ENCODE measurements around the gene VCL. TPM values are rescaled to one million over a fixed set of nuclear protein-coding genes. Genes with fewer than 3 reads are reported as not detected.
"Not testable (repeated sequence)": the region's sequence is repeated elsewhere in the genome, so short reads cannot be mapped to it uniquely, and the experiment has no call there.

Gene VCL
- total RNA-seq, 2 experiments from 2014 or later = 18.5 to 19.7 TPM

DNA sequence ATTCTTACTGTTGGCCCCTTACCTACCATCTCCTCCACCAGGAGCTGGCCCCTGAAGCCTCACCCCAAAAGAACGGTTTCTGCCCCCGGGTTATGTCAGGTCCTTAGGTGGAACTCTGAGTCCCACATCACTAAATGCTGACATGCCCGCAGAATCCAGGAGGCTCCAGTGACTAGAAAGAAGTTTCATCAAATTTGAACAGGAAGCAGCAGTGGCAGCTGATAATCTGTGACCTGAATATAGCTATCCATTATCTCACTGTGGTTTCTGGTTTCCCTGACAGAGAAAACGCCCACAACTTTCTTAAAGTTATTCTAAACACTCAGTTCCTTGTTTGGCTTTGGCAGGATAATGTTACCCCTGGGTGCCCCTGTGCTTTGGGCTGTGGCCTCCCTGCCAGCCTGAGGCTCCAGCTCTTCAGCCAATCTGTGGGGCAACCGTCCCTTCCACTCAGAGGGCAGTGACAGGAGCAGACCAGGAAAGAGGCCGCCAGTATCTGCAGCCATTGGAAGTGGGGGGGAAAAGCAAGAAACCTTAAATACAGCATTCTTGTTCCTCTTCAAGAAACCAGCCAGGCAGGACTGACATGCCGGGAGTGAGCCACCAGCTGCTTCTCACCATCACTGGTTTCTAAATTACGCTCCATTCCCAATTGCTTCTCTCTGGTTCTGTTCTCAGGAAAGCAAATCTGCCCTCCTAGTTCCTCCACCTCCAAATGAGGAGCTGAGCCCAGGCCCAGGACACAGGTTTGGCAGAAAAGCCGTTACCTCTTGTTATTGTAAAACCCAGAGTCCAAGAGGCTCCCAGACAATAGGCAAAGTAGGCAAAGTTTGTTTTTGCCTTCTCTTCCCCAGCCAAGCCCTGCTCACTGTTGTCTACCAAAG, 41.2 kb upstream of the VCL start:
- Mint-ChIP-seq H3K4me1 (ENCODE audit: low read depth) (peaks cover 58% of the 10 kb centered on the region), H3K36me3 (ENCODE audit: low read depth) (no peaks in the 10 kb centered on the region), H3K27ac (peak overlapping the region; percentile 92), H3K9me3 (no peaks in the 10 kb centered on the region), H3K27me3 (no peaks in the 10 kb centered on the region), H3K4me3 (peak overlapping the region; percentile 69)
- no peaks in the 10 kb centered on the region for H3K36me3 ChIP-seq (ENCODE audit: insufficient read depth, low read length)
- TF ChIP-seq, protein P1, sequence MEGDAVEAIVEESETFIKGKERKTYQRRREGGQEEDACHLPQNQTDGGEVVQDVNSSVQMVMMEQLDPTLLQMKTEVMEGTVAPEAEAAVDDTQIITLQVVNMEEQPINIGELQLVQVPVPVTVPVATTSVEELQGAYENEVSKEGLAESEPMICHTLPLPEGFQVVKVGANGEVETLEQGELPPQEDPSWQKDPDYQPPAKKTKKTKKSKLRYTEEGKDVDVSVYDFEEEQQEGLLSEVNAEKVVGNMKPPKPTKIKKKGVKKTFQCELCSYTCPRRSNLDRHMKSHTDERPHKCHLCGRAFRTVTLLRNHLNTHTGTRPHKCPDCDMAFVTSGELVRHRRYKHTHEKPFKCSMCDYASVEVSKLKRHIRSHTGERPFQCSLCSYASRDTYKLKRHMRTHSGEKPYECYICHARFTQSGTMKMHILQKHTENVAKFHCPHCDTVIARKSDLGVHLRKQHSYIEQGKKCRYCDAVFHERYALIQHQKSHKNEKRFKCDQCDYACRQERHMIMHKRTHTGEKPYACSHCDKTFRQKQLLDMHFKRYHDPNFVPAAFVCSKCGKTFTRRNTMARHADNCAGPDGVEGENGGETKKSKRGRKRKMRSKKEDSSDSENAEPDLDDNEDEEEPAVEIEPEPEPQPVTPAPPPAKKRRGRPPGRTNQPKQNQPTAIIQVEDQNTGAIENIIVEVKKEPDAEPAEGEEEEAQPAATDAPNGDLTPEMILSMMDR (IDR thresholded peaks at IDR 0.05) = no peak
- H3K27me3 ChIP-seq (ENCODE audit: control insufficient read depth in 1 of 2, insufficient read depth in 2 of 2, low read length in 2 of 2) = no peaks in the 10 kb centered on the region
- DNase-seq = peak in 6 of 14 experiments; percentile 12 to 91 (median 54)
- POLR2A ChIA-PET = interaction anchor here (0.6 to 2.7 kb wide), 20 partner anchors 10 to 175 kb away, joined by 3 to 17 read pairs (median 3); partner anchors contain the start of genes CAMK2G, CHCHD1 and VCL
- no peaks in the 10 kb centered on the region for H3K9me3 ChIP-seq (ENCODE audit: control insufficient read depth in 1 of 2, insufficient read depth in 1 of 2, low read length in 2 of 2)
- peak overlapping the region; percentile 57 to 62 for H3K27ac ChIP-seq (ENCODE audit: low read depth in 1 of 2, low read length in 2 of 2)
- H3K4me3 ChIP-seq (ENCODE audit: low read length) = peak overlapping the region; percentile 19
- intact Hi-C loops (cut with DNase I, micrococcal nuclease) = loop anchor here (2.0 to 5.0 kb wide), 7 partner anchors 34 to 91 kb away; partner anchors contain the start of gene VCL (in 2 of the 2)
- H3K4me1 ChIP-seq (ENCODE audit: insufficient read depth, low read length) = peaks cover 63% of the 10 kb centered on the region
- CTCF ChIA-PET = interaction anchor here (0.8 to 2.5 kb wide), 9 partner anchors 10 to 108 kb away, joined by 3 to 10 read pairs (median 4); no protein-coding TSS in a partner anchor
- ATAC-seq (ENCODE audit: poor library complexity) = peak; percentile 78

DNA sequence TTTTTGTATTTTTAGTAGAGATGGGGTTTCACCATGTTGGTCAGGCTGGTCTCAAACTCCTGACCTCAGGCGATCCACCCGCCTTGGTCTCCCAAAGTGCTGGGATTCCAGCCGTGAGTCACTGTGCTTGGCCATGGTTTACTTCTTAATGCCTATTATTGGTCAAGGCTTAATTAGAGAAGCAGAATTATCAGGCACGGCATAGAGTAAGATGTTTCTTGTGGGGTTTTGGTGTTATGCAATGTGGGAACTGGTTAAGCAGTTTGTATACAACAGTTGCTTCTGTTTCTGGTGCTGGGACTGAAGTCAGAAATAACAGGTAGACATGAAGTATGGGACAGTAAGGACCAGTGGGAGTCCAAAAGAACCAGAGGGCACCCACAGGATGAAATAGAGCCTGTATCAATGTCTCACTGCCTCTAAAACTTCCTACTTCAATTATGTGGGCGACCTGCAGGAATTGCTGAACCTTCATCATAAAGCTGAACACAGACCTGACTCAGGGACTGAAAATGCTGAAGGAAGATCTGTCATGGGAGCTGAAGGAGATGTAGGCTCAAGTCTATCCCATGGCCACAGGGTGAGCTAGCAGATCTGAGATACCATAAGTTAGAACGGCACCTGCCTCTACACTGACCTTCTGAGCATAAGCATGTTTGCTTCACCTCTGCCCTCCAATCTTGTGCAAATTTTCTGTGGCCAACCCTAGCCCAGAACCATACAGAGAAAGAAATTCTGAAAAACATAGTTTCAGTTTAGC, 38.3 kb upstream of the VCL start:
- Mint-ChIP-seq H3K4me3 (peak overlapping the region; percentile 39), H3K9me3 (no peaks in the 10 kb centered on the region), H3K27ac (peak overlapping the region; percentile 92), H3K27me3 (no peaks in the 10 kb centered on the region), H3K36me3 (ENCODE audit: low read depth) (no peaks in the 10 kb centered on the region), H3K4me1 (ENCODE audit: low read depth) (peaks cover 49% of the 10 kb centered on the region)
- POLR2A ChIA-PET = no interaction called here
- ATAC-seq (ENCODE audit: poor library complexity) (no peak), DNase-seq (peak in 1 of 14 experiments; percentile 29)
- Histone ChIP-seq H3K9me3 (ENCODE audit: control insufficient read depth in 1 of 2, insufficient read depth in 1 of 2, low read length in 2 of 2) (no peaks in the 10 kb centered on the region), H3K4me3 (ENCODE audit: low read length) (no peak overlapping the region), H3K27ac (ENCODE audit: low read depth in 1 of 2, low read length in 2 of 2) (no peak overlapping the region), H3K36me3 (ENCODE audit: insufficient read depth, low read length) (no peaks in the 10 kb centered on the region), H3K4me1 (ENCODE audit: insufficient read depth, low read length) (peaks cover 50% of the 10 kb centered on the region), H3K27me3 (ENCODE audit: control insufficient read depth in 1 of 2, insufficient read depth in 2 of 2, low read length in 2 of 2) (no peaks in the 10 kb centered on the region)
- TF ChIP-seq, protein P1 (IDR thresholded peaks at IDR 0.05) = no peak
- CTCF ChIA-PET = interaction anchor here (1.8 kb wide), 1 partner anchor 19 kb away, joined by 5 read pairs; no protein-coding TSS in a partner anchor
- intact Hi-C loops (cut with DNase I, micrococcal nuclease) = loop anchor here (5.0 kb wide), 5 partner anchors 37 to 88 kb away; partner anchors contain the start of gene VCL (in 1 of the 2)

DNA sequence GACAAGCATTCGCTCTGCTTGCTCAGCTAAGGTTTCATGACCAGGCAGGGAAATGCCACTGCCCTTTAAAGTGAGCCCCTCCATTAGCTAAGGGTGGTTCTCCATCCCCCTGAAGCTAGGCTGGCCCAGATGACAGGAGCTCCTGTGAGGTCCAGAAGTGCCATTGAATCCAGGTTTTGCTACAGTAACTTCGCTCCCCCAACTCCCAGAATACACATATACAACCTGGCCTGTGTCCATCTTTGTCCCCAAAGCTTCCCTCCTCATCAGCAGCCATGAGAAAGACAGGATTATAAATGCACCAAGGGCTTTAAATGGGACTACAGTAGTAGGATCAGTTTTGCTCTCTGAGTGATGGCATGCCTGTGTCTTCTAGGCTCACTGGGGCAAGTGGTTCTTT, 35.5 kb upstream of the VCL start:
- Mint-ChIP-seq H3K4me1 (ENCODE audit: low read depth) (peaks cover 24% of the 10 kb centered on the region), H3K9me3 (no peaks in the 10 kb centered on the region), H3K27me3 (no peaks in the 10 kb centered on the region), H3K36me3 (ENCODE audit: low read depth) (no peaks in the 10 kb centered on the region), H3K4me3 (no peak overlapping the region), H3K27ac (no peak overlapping the region)
- intact Hi-C loops (cut with DNase I, micrococcal nuclease) = no loop called here
- POLR2A ChIA-PET = no interaction called here
- Histone ChIP-seq H3K27me3 (ENCODE audit: control insufficient read depth in 1 of 2, insufficient read depth in 2 of 2, low read length in 2 of 2) (no peaks in the 10 kb centered on the region), H3K36me3 (ENCODE audit: insufficient read depth, low read length) (no peaks in the 10 kb centered on the region), H3K9me3 (ENCODE audit: control insufficient read depth in 1 of 2, insufficient read depth in 1 of 2, low read length in 2 of 2) (no peaks in the 10 kb centered on the region), H3K4me1 (ENCODE audit: insufficient read depth, low read length) (peaks cover 30% of the 10 kb centered on the region), H3K27ac (ENCODE audit: low read depth in 1 of 2, low read length in 2 of 2) (no peak overlapping the region), H3K4me3 (ENCODE audit: low read length) (no peak overlapping the region)
- CTCF ChIA-PET = no interaction called here
- no peak for ATAC-seq (ENCODE audit: poor library complexity)
- no peak for DNase-seq
- TF ChIP-seq, protein P1 (IDR thresholded peaks at IDR 0.05) = no peak

DNA sequence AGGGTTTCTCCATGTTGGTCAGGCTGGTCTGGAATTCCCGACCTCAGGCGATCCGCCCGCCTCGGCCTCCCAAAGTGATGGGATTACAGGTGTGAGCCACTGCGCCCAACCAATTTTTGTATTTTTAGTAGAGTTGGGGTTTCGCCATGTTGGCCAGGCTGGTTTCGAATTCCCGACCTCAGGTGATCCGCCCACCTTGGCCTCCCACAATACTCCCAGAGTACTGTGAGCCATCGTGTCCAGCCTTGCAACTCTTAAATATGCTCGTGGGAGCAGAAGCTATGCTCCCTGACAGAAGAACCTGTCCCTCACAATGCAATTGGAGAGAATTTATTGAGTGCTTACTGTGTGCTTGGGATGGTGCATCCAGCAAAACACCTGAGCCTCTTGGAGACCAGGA, 34.4 kb upstream of the VCL start:
- H3K9me3 Mint-ChIP-seq; H3K36me3 ChIP-seq (ENCODE audit: insufficient read depth, low read length); H3K4me3 Mint-ChIP-seq; H3K9me3 ChIP-seq (ENCODE audit: control insufficient read depth in 1 of 2, insufficient read depth in 1 of 2, low read length in 2 of 2); H3K36me3 Mint-ChIP-seq (ENCODE audit: low read depth); intact Hi-C loops (cut with DNase I, micrococcal nuclease); H3K27ac ChIP-seq (ENCODE audit: low read depth in 1 of 2, low read length in 2 of 2); H3K27me3 Mint-ChIP-seq; H3K27me3 ChIP-seq (ENCODE audit: control insufficient read depth in 1 of 2, insufficient read depth in 2 of 2, low read length in 2 of 2); POLR2A ChIA-PET; ATAC-seq (ENCODE audit: poor library complexity); DNase-seq; CTCF ChIA-PET; H3K4me3 ChIP-seq (ENCODE audit: low read length); H3K27ac Mint-ChIP-seq: not testable (repeated sequence)
- H3K4me1 ChIP-seq (ENCODE audit: insufficient read depth, low read length) = peaks cover 18% of the 10 kb centered on the region
- H3K4me1 Mint-ChIP-seq (ENCODE audit: low read depth) = peaks cover 19% of the 10 kb centered on the region

All from CD4-positive, alpha-beta T cell (primary cell).